Inflammatory macrophage treated with lipopolysaccharide for 4 hours (primary cell): ENCODE data around the gene TMEM181.
"Not testable (repeated sequence)": the region's sequence is repeated elsewhere in the genome, so short reads cannot be mapped to it uniquely, and the experiment has no call there.

ENCODE experiments used
- DNase-seq: peaks from one replicate; pipeline ENCODE4 v3.0.0-alpha.2; 2020

Gene TMEM181

DNA sequence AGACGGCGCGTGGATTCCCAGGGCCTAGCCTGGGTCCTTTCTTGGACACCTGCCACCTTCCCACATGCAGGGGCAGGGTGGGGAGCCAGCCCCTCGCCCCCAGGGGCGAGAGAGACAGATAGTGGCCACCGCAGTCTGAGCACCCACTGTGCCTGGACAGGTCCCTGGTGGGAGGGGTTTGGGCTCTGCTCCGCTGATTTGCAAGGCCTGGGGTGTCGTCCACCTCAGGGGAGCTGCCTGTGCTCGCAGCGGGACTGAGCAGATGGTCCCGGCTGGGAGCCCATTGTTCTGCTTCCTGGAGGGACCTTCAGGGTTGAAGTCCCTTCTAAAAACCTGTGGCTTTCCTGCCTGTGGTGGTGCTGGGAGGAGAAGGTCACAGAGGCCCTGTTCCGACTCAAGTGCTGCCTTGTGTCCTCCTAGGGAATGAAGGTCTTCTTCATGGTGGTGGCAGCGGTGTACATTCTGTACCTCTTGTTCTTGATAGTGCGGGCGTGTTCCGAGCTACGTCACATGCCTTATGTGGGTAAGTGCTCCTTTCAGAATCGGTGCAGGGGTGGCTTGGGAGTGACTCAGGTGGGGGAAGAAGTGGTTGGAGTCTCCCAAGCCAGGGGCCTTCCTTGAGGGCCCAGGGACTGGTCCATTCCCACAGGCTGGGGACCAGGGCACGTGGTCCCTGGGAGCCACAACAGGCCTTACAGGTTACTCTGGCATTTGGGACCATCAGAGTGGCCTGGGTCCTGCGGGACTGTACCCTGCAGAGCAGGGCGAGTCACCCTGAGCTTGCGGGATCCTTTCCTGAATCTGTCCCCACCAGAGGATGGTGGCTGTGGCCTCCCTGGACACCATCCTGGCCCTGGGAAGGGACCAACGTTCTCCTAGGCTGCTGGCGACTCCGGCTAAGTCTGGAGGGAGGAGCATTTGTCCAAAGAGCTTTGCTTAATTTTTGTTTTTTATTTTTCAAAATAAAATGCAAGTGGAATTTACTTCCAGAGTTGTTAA is 65.1 kb downstream of the TMEM181 start:
- no peak for DNase-seq

DNA sequence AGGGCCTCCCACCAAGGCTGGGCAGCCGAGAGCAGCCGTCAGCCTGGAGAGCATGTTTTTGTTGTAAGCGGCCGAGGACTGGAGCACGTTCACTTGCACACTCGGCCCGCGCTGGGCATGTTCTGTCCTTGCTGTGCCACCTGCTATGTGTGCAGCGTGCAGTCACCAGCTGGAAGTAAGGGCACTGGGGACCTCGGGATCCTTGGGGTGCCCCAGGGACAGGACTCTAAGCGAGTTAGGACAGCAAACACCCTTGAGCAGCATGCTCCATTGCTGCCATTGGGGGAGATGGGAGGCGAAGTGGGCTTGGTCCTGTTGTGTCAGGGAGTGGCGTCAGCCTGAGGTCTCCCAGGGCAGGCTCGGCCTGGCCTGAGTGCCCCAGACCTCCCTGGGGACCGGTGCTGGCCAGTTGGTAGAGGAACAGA is 66.0 kb downstream of the TMEM181 start:
- no peak for DNase-seq

DNA sequence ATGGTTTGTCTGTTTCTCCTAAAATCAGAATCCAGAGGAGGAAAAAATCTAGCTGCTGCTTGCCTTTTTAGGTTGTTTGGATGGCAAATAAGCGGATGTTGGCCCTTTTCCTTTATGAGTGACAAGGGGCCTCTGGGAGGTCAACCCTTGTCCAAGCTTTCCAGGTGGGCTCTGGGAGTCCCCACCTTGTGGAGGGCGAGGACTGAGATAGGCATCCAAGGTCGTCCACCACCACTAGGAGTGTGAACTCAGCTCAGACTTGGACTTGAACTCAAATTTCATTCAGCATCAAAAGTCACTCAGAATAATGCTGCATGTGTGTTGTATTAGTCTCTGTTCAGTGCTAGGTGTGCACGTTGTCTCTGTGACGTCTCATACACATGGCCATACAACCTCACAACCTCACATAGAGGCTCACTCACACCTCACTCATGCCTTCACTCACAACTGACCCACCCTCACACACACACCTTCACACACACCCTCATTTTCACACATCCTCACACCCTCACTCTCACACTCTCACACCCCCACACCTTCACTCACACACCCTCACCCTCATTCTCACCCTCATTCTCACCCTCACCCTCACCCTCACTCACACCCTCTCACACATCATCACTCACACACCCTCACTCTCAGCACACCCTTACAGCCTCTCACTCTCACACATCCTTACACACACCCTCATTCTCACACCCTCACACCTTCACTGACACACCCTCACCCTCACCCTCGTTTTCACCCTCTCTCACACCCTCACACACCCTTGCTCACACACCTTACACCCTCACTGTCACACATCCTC is 66.7 kb downstream of the TMEM181 start:
- DNase-seq = no peak

DNA sequence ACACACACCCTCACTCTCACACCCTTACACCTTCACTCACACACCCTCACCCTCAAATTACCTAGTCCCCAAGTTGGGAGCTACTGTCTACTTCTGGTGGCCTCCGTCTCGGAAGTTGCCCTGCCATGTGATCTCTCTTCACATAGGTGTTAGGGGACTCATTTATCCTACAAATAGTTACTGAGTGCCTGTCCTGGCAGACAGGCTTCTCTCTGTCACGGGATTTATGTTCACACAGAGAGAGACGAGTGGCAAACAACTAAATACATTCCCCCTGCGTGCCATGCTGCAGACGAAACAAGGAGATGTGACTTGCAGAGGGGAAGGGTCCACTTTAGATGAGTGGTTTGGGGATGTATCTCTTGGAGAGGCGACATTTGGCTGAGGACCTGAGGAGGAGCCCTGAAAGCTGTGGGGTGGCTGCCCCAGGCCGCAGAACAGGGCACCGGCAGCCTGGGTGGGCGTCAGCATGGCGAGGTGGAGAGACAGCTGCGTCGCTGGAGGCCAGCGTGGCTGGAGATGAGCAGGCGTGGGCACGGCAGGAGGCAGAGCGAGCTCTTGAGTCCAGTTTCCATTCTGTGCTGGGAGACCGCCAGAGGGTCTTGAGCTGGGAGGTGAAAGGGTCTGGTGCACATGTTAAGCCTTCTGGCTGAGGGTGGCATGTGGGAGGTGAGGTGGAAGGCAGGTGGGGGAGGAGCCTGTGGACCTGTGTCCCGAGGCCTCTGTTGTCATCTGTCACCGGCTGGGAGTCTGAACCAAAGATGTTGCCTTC is 67.5 kb downstream of the TMEM181 start:
- DNase-seq = no peak

DNA sequence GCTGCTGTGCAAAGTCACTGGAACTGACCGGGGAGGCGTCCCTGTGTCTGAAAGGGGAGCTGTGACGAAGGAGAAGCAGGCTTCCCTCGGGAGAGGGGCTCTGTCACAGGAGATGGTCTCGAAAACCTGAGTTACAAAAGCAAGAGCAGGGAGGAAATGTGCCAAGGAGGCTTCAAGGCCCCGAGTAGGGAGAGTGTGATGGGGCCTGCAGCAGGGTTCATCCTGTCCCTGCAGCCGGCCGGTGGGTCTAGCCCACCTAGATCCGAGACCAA is 68.0 kb downstream of the TMEM181 start:
- no peak for DNase-seq

DNA sequence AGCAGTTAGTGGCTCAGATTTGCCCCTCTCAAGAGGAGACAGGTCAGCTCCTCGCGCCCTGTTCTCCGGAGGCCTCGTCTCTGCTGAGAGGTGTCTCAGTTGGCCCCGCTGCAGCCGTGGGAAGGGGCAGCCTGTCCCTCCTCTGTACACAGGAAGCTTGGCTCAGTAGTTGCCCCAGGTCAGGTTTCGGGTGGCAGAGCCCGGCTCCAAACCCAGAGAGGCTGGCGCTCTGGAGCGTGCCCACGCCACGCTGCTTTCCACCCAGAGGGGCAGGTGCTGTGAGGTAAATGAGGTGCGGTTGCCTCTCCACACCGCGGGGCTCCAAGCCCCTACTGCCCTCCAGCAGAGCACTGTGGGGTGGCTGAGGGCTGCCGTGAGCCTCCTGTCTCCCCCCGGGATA is 68.7 kb downstream of the TMEM181 start:
- no peak for DNase-seq

DNA sequence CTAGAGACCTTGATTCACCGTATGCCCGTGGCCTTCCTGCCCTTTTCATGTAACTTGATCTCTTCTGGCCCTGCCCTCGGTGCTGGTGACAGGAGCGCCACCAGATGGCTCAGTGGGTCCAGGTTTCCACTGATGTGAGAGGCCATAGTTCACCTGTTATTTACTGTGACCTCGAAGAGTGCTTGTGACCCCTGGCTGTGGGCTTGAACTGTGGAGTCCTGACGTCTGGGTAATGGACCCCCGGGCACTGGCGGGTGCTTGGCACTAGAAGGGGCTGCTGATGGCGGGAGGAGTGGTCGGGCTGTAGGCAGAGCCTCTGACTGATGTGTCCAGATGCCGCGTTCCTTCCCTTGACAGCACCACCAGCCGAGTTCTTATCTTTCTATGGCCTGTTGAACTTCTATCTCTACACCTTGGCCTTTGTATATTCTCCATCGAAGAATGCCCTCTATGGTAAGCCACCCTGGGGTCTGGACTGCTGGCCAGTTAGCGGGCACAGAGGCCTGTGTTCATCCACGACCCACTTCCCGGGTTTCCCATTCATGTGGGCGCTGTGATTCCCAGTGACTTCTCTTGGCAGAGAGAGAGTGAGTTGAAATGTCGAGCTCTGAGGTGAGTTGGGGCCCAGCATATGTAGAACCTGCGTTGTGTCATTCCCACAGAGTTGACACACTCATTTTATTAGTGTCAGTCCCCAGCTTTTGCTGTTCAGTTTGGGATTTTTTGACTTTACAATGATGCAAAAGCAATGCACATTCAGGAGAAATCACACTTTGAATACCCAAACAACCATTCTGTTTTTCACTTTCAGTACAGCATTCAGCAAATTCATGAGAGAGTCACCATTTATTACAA is 69.7 kb downstream of the TMEM181 start:
- no peak for DNase-seq

DNA sequence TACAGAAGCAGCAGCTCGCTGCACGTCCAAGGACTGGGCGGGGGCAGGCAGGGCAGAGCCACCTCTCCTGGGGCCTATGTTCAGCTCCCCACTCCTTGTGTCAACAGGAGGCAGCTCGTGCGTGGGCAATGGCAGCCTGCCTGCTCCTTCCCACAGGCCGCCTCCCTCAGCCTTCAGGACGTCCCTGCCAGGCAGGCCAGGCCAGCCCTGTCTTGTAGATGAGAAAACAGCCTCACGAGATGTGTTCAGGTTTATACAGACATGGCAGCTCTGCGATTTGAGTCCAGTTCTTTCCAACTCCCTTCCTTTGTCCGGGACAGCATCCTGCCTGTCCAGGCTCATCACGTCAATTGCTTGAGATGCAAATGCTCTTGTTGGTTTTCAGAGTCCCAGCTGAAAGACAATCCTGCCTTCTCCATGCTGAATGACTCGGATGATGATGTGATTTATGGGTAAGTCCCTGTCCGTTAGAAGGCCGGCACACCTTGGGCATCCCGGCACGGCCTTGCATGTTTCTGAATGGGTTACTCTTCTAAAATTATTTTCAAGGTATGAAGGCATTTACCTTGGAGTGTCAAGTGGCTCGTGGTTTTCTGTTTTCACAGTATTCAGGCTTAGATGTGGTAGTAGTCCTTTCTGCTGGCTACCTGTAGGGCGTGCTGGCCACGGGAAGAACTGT is 71.2 kb downstream of the TMEM181 start:
- no peak for DNase-seq

DNA sequence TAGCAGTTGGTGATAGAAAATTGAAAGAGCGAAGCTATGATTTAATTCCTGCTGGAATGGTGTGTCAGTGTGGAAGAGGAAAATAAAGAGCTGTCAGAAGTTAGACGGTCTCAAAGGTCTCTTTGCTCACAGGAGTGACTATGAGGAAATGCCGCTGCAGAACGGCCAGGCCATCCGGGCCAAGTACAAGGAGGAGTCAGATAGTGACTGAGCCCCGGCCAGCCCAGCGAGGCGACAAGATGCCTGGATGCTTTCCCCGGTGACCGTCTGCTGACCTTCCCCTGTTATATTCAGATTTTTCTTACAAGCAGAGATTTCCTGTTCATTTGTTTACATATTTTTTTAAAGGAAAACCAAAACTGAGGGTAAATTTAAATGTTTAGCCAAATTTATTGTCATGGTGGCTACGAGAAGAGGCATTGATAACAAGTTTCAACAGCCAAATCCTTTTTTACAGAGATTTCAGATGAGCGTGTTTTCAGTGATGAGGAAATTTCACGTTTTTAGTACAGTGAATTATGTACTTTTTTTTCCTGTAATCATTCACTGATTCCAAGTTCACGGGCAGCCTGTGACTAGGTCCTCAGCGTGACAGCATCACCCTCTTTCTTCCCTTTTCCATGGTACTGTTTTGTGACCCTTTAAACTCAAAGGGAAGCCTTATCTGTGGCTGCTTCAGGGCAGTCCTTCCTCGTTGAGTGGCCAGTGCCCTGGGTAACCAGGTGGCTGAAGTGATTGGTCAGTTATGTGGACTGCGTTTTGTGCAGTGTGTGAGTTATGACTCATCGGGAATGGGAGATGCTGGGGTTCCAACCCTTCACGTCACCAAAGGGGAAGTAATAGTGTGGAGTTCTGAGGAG is 72.0 kb downstream of the TMEM181 start:
- DNase-seq = peak; percentile 47

DNA sequence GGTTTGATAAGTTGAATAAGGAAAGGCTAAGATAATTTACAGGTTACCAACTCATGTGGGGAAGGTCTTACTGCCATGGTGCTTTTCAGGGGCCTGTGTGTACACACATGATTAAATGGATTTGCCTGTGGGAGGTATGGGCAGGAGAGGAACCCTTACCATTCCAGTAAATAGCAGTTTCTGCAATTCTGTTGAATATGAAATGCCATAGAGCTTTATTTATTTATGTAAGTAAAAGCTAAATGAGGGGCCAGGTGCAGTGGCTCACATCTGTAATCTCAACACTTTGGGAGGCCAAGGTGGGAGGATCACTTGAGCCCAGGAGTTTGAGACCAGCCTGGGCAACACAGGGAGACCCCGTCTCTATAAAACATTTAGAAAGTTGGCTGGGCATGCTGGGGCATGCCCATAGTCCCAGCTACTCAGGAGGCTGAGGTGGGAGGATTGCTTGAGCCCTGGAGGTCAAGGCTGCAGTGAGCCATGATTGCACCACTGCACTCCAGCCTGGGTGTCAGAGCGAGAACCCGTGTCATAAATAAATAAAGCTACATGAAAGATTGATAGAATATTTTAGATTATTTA is 72.7 kb downstream of the TMEM181 start:
- DNase-seq = not testable (repeated sequence)

DNA sequence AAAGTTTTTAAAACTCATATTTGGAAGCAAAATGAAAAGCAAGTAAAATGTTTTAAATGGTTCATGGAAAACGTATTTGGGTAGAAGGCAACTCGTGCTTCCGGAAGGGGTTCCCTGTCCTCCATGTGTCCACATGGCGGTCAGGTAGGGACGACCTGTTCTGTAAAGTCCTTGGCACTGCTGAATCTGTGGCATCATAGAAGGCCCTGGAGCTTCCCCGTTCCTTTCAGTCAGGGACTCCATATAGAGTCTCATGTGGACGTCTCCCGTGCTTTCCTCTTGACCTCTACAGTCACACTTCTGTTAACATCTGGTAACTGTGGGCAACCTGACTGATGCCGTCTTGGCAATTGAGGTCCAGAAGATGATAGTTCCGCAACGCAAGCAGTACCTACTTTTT is 73.2 kb downstream of the TMEM181 start:
- no peak for DNase-seq

DNA sequence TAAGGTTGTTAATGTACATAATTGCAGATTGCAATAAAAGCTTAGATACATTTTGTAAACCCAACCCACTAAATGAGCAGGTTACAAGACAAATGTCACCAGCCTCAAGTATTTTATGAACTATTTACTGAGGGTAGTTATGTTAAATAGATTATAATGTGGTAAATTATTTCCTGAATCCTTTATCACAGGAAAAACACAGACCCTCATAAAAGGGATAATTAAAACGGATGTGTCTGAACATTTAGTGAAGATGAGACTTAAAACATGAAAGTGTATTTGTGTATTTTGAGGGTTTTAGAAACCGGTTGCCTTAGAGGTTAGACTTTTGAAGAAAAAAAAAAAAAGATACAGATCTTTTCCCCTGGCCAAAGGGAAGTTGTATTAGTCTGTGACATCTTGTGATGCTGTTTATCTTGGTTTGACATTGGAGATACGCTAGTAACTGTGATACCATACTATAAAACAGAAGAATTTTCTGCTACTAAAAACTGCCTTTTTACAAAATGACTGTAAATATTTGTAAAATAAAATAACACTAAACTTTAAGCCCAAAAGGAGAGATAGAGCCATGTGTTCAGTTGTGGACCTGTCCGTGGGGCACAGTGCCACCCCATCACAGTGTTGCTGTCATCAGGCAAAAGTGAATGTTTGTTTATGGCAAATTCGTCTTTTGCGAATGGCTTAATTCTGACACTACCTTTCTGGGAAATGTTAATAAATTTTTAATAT is 75.0 kb downstream of the TMEM181 start:
- DNase-seq = no peak

DNA sequence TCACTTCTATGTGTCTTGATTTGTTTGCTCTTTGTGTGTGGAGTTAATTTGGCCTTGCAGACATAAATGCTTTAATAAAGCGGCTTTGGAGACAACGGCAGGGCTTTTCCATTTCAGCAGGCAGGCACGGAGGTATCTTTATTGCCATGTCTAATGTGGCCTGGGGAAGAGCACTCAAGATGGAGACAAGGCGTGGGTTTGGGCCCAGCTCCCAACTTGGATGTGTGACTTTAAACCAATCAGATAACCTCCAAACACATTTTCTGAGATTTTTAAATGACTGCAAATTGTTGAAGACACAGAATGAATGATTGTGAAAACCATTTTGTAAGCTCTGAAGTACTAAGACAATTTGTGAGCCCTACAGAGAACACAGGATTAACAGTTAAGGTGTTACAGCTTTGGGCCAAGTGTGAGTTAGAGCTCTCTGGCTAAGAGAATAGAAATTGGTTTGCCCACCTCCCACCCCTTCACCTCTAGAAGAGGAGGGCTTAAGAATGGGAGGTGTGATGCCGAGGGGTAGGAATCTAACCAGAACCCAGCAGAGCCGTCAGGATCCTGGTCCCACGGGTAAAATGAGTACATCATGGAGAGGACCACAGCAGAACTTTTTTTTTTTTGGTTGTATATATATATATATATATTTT is 75.7 kb downstream of the TMEM181 start:
- DNase-seq = no peak

DNA sequence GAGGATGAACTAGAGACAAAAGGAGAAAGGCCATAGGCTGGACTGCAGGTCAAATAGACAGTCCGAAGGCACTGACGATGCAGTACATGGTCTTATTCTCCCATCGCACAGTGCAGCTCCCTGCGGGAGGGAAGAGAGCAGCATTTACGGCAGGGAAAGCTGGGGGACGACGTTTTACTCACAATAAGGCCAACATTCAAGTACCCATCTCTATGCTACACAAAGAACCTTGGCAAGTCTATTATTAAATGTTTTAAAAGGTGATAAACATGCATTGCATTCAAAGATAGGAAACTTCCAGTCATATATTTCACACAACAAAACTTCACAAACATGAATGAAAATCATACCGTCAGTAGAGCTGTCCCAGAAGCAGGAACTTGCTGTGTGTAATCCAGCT is 76.9 kb downstream of the TMEM181 start:
- DNase-seq = no peak

DNA sequence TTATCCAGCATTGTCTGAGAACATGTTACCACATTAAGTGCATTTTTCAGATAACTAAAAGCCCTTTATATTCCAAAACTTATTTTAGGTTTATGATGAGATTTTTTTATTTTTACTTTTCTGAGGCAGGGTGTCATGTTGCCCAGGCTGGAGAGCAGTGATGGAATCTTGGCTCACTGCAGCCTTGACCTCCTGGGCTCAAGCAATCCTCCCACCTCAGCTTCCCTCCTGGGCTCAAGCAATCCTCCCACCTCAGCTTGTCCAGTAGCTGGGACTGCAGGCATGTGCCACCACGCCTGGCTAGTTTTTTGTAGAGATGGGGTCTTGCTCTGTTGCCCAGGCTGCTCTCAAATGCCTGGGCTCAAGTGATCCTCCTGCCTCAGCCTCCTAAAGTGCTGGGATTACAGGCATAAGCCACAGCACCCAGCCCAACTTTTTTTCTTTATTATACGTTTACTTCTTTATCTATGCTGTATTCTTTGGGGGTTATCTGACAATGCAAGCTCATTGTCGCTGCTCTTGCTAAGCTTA is 78.5 kb downstream of the TMEM181 start:
- no peak for DNase-seq

DNA sequence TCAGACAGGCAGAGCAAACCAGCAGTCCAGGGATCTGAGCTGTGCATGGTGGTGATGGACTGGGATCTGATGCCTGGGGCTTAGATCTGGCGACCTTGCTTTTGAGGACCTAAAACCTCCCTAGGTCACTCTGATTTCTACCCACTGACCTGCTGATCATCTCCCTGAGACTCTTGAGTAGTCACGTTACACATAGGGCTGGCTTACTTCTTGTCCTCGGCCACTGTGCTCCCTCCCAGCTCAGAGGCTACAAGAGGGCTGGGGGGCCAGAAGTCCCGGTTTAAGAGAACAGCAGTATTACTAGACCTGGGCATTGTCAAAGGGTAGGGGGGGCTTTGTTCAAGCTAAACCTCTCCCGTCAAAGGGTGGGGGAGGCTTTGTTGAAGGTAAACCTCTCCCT is 79.2 kb downstream of the TMEM181 start:
- DNase-seq = no peak

DNA sequence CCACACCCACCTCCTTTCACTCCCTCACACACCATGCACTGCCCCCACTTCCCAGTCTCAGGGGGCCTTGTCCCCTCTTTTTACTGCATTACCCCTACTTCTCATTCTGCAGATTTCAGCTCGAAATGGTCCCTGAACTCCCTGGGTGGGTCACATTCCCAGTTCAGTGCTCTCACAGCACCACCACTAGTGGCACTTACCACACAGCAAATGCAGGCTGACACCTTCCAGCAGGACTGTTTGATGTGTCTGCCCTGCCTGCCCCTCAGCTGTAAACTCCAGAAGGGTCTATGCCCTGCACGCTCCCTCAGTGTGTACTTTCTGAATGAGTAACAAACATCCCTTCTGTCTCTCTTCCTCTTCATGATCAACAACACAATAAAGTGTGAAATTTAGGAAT is 80.6 kb downstream of the TMEM181 start:
- DNase-seq = no peak

DNA sequence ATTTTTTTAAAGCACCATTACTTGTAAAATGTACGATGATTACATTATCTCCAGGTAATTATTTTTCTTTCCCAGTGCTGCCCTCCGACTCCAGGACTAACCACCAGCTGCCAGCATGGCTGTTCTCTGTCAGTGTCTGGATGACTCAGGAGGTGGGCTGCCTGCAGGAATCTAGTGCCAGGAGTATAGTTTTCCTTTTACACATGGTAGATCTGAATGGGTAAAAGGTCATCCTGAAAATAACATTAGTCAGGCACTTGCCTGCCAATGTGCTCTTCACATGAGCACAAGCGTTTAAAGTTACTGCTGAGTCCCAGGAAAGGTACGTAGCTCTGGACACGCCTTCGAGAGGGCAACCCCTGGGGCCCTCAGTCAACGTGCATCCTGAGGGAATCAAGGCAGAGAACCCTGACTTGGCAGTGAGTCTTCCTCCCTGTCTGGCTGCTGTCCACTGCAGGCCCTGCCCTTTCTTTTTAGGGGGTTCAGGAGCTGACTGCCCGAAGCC is 82.3 kb downstream of the TMEM181 start:
- no peak for DNase-seq

DNA sequence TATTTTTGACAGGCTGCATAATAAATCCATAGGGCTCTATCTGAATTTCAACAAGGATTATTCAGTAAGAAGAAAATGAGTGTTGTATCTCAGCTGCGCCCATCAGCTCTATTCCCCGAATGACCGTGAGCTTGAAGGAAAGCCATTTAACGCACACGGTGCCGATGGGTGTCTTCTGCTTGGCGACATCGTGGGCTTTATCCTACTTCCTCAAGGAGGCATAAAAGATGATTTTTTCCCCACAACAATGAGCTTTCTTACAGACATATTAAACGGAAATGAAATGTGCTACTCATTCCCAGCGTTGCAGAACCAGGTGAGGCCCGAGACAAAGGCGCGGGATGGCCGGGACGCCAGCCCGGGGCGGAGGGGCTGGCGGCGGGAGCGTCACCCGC is 83.9 kb downstream of the TMEM181 start:
- DNase-seq = peak; percentile 30
